OCI-LY3 (cell line): ENCODE data around the gene BCR.

Experiments
- EZH2phosphoT487 ChIP-seq: fragments of 200-600 bp; shearing (Covaris generic); IDR thresholded peaks from 2 replicates; pipeline ENCODE4 v1.6.1; 2018; ENCODE audit warnings: antibody characterized with exemption, mixed run types, low read depth
- TF ChIP-seq, protein P1 (sequence below): fragments of 200-600, 300-600 bp; sonication (generic); IDR thresholded peaks from 2 replicates; pipeline ENCODE4 v1.5.1; 2014; ENCODE audit warnings: antibody characterized with exemption, low read length, low read depth

- TF ChIP-seq EZH2phosphoT487, result no peak
- TF ChIP-seq, protein P1, sequence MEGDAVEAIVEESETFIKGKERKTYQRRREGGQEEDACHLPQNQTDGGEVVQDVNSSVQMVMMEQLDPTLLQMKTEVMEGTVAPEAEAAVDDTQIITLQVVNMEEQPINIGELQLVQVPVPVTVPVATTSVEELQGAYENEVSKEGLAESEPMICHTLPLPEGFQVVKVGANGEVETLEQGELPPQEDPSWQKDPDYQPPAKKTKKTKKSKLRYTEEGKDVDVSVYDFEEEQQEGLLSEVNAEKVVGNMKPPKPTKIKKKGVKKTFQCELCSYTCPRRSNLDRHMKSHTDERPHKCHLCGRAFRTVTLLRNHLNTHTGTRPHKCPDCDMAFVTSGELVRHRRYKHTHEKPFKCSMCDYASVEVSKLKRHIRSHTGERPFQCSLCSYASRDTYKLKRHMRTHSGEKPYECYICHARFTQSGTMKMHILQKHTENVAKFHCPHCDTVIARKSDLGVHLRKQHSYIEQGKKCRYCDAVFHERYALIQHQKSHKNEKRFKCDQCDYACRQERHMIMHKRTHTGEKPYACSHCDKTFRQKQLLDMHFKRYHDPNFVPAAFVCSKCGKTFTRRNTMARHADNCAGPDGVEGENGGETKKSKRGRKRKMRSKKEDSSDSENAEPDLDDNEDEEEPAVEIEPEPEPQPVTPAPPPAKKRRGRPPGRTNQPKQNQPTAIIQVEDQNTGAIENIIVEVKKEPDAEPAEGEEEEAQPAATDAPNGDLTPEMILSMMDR, result no peak
Measured at GRCh38 chr22:23156286-23156685, 24.0 kb upstream of the BCR start.
